HG02623 (cell line): Measurements from ENCODE around the gene CYP19A1.

Experiments
- ATAC-seq: cut with Tn5 transposase; IDR thresholded peaks from one replicate; pipeline ENCODE4 v1.9.1; 2021; ENCODE audit warnings: moderate library complexity; ENCODE audit not compliant: unreplicated experiment

Gene CYP19A1

GRCh38 chr15:51224428-51224827 lies 114.0 kb downstream of the CYP19A1 start:
- ATAC-seq: no peak

- no peak for ATAC-seq
Observed at GRCh38 chr15:51223771-51224229, 114.6 kb downstream of the CYP19A1 start.

GRCh38 chr15:51218299-51218938 lies 120.0 kb downstream of the CYP19A1 start:
- ATAC-seq: no peak

- ATAC-seq: no peak
Observed at GRCh38 chr15:51212909-51213308, 125.5 kb downstream of the CYP19A1 start.

GRCh38 chr15:51212239-51212638 lies 126.2 kb downstream of the CYP19A1 start:
- no peak for ATAC-seq

GRCh38 chr15:51205050-51205975 lies 133.1 kb downstream of the CYP19A1 start:
- no peak for ATAC-seq

GRCh38 chr15:51203797-51204196 lies 134.6 kb downstream of the CYP19A1 start:
- no peak for ATAC-seq

GRCh38 chr15:51202783-51203182 lies 135.6 kb downstream of the CYP19A1 start:
- no peak for ATAC-seq

GRCh38 chr15:51201581-51201980 lies 136.8 kb downstream of the CYP19A1 start:
- ATAC-seq: no peak

GRCh38 chr15:51200792-51201191 lies 137.6 kb downstream of the CYP19A1 start:
- ATAC-seq: no peak

GRCh38 chr15:51199541-51199940 lies 138.9 kb downstream of the CYP19A1 start:
- no peak for ATAC-seq

- no peak for ATAC-seq
Observed at GRCh38 chr15:51198701-51199232, 139.6 kb downstream of the CYP19A1 start.

- ATAC-seq: no peak
Observed at GRCh38 chr15:51195459-51195858, 142.9 kb downstream of the CYP19A1 start.

- ATAC-seq: no peak
Observed at GRCh38 chr15:51193979-51194378, 144.4 kb downstream of the CYP19A1 start.

GRCh38 chr15:51193526-51193925 lies 144.9 kb downstream of the CYP19A1 start:
- no peak for ATAC-seq

- ATAC-seq: peak; percentile 57
Observed at GRCh38 chr15:51192521-51193280, 145.7 kb downstream of the CYP19A1 start.

- no peak for ATAC-seq
Observed at GRCh38 chr15:51191766-51192165, 146.6 kb downstream of the CYP19A1 start.

GRCh38 chr15:51191072-51191670 lies 147.2 kb downstream of the CYP19A1 start:
- no peak for ATAC-seq

- no peak for ATAC-seq
Observed at GRCh38 chr15:51190424-51191068, 147.8 kb downstream of the CYP19A1 start.
